WTC11 (cell line): Measurements from ENCODE around the gene USP27X. TPM values are rescaled to one million over a fixed set of nuclear protein-coding genes. Genes with fewer than 3 reads are reported as not detected.

Experiments used
- ATAC-seq: fragments of 200-7000 bp; cut with Tn5 transposase; 2 replicates; pipeline ENCODE4 v1.10.0; 2021; ENCODE audit warnings: mild to moderate bottlenecking, moderate library complexity
- CTCF ChIA-PET: fragments of 300-600 bp; sonication (Branson Sonifier 250); formaldehyde crosslinking; loops from one replicate; lab custom pipeline; 2021; ENCODE audit warnings: antibody characterized with exemption; lab: Charles Lee
- POLR2A ChIA-PET: fragments of 350-600 bp; sonication (Branson Sonifier 250); formaldehyde crosslinking; loops from one replicate; lab custom pipeline; 2021; ENCODE audit warnings: antibody characterized with exemption; lab: Charles Lee
- DNase-seq: peaks from one replicate; pipeline ENCODE4 v3.0.0; 2021; ENCODE audit warnings: low spot score
- H3K27ac Mint-ChIP-seq: 2 replicates; pipeline ENCODE4 v1.8.0; 2021; ENCODE audit warnings: mixed read lengths
- H3K27me3 Mint-ChIP-seq: 2 replicates; pipeline ENCODE4 v1.8.0; 2021; ENCODE audit warnings: low read depth, mild to moderate bottlenecking, moderate library complexity, mixed read lengths
- H3K36me3 Mint-ChIP-seq: 2 replicates; pipeline ENCODE4 v1.8.0; 2021; ENCODE audit warnings: mixed read lengths
- H3K4me1 Mint-ChIP-seq: 2 replicates; pipeline ENCODE4 v1.8.0; 2022; ENCODE audit warnings: mixed read lengths
- H3K4me3 Mint-ChIP-seq: 2 replicates; pipeline ENCODE4 v1.8.0; 2021; ENCODE audit warnings: mild to moderate bottlenecking, moderate library complexity, mixed read lengths
- H3K9me3 Mint-ChIP-seq: 2 replicates; pipeline ENCODE4 v1.8.0; 2021; ENCODE audit warnings: mixed read lengths
- AFF4 ChIP-seq: sonication (generic); formaldehyde crosslinking; IDR thresholded peaks from 2 replicates; pipeline ENCODE4 v1.8.1; 2023; ENCODE audit warnings: mild to moderate bottlenecking, missing genetic modification reagents, borderline replicate concordance
- GABPB1 ChIP-seq: sonication (generic); formaldehyde crosslinking; IDR thresholded peaks from 2 replicates; pipeline ENCODE4 v1.8.1; 2023; ENCODE audit warnings: mild to moderate bottlenecking, missing genetic modification reagents
- GTF2I ChIP-seq: fragments of 250-450 bp; sonication (Bioruptor Pico); conservative IDR thresholded peaks from 2 replicates; pipeline ENCODE4 v1.4.0; 2021; ENCODE audit warnings: mild to moderate bottlenecking
- MYBL2 ChIP-seq: sonication (generic); formaldehyde crosslinking; IDR thresholded peaks from 2 replicates; pipeline ENCODE4 v1.8.1; 2023; ENCODE audit warnings: mild to moderate bottlenecking, moderate library complexity, missing genetic modification reagents
- NFATC4 ChIP-seq: fragments of 250-450 bp; sonication (Bioruptor Pico); IDR thresholded peaks from 2 replicates; pipeline ENCODE4 v1.9.0; 2021; ENCODE audit warnings: mild to moderate bottlenecking
- RORB ChIP-seq: fragments of 250-450 bp; sonication (Bioruptor Pico); IDR thresholded peaks from 2 replicates; pipeline ENCODE4 v1.9.0; 2021; ENCODE audit warnings: mild to moderate bottlenecking
- TEAD1 ChIP-seq: sonication (generic); formaldehyde crosslinking; IDR thresholded peaks from 2 replicates; pipeline ENCODE4 v1.8.0; 2022; ENCODE audit warnings: mild to moderate bottlenecking, missing genetic modification reagents
- ZNF219 ChIP-seq: sonication (generic); formaldehyde crosslinking; IDR thresholded peaks from 2 replicates; pipeline ENCODE4 v1.8.0; 2023; ENCODE audit warnings: missing genetic modification reagents, mild to moderate bottlenecking, borderline replicate concordance
- ZNF425 ChIP-seq: fragments of 250-450 bp; sonication (Bioruptor Pico); conservative IDR thresholded peaks from 2 replicates; pipeline ENCODE4 v1.9.0; 2021; ENCODE audit warnings: mild to moderate bottlenecking
- ZNF512 ChIP-seq: sonication (generic); formaldehyde crosslinking; IDR thresholded peaks from 2 replicates; pipeline ENCODE4 v1.8.1; 2022; ENCODE audit warnings: missing genetic modification reagents, borderline replicate concordance
- ZNF532 ChIP-seq: fragments of 250-450 bp; sonication (Bioruptor Pico); IDR thresholded peaks from 2 replicates; pipeline ENCODE4 v1.9.0; 2021; ENCODE audit warnings: mild to moderate bottlenecking, borderline replicate concordance
- total RNA-seq: library from RNA; stranded (reverse); gene quantifications from 3 replicates; pipeline ENCODE4 v1.2.3, GENCODE V29; 2021
- TF ChIP-seq, protein P1 (sequence below): sonication (generic); formaldehyde crosslinking; IDR thresholded peaks from 2 replicates; pipeline ENCODE4 v1.8.1; 2022; ENCODE audit warnings: low read depth, mild to moderate bottlenecking, moderate library complexity, missing genetic modification reagents, borderline replicate concordance
- TF ChIP-seq, protein P2 (sequence below): sonication (generic); formaldehyde crosslinking; IDR thresholded peaks from 2 replicates; pipeline ENCODE4 v1.8.1; 2022; ENCODE audit warnings: mild to moderate bottlenecking, moderate library complexity, missing genetic modification reagents
- TF ChIP-seq, protein P3 (sequence below): fragments of 250-450 bp; sonication (Bioruptor Pico); IDR thresholded peaks from 2 replicates; pipeline ENCODE4 v2.1.2; 2022; ENCODE audit warnings: mild to moderate bottlenecking, moderate library complexity
- TF ChIP-seq, protein P4 (sequence below): sonication (generic); formaldehyde crosslinking; IDR thresholded peaks from 2 replicates; pipeline ENCODE4 v1.8.0; 2022; ENCODE audit warnings: mild to moderate bottlenecking, missing genetic modification reagents
- TF ChIP-seq, protein P5 (sequence below): sonication (generic); formaldehyde crosslinking; IDR thresholded peaks from 2 replicates; pipeline ENCODE4 v1.8.1; 2023; ENCODE audit warnings: mild to moderate bottlenecking, missing genetic modification reagents

USP27X gene
- total RNA-seq, 1 experiment from 2014 or later, result 5.1 TPM

- Mint-ChIP-seq H3K9me3 (peaks cover 19% of the 10 kb centered on the region), H3K27ac (no peak overlapping the region), H3K4me1 (peaks cover 8% of the 10 kb centered on the region; the same call in 1 of the 2 replicates)
- ChIA-PET CTCF (interaction anchor here (1.0 kb wide), 1 partner anchor 18 kb away, joined by 4 read pairs; the partner anchor contains the start of gene USP27X), POLR2A (no interaction called here)
- DNase-seq, result no peak
- no peak for TF ChIP-seq ZNF219
- TF ChIP-seq GABPB1 (CRISPR knock-in tag), result no peak
- TF ChIP-seq ZNF512 (CRISPR knock-in tag), result no peak
- no peak for TF ChIP-seq TEAD1 (CRISPR knock-in tag)
- no peak for TF ChIP-seq GTF2I
- TF ChIP-seq, protein P1, sequence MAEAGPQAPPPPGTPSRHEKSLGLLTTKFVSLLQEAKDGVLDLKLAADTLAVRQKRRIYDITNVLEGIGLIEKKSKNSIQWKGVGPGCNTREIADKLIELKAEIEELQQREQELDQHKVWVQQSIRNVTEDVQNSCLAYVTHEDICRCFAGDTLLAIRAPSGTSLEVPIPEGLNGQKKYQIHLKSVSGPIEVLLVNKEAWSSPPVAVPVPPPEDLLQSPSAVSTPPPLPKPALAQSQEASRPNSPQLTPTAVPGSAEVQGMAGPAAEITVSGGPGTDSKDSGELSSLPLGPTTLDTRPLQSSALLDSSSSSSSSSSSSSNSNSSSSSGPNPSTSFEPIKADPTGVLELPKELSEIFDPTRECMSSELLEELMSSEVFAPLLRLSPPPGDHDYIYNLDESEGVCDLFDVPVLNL, result no peak
- TF ChIP-seq, protein P2, sequence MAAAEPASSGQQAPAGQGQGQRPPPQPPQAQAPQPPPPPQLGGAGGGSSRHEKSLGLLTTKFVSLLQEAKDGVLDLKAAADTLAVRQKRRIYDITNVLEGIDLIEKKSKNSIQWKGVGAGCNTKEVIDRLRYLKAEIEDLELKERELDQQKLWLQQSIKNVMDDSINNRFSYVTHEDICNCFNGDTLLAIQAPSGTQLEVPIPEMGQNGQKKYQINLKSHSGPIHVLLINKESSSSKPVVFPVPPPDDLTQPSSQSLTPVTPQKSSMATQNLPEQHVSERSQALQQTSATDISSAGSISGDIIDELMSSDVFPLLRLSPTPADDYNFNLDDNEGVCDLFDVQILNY, result no peak
- TF ChIP-seq, protein P3, sequence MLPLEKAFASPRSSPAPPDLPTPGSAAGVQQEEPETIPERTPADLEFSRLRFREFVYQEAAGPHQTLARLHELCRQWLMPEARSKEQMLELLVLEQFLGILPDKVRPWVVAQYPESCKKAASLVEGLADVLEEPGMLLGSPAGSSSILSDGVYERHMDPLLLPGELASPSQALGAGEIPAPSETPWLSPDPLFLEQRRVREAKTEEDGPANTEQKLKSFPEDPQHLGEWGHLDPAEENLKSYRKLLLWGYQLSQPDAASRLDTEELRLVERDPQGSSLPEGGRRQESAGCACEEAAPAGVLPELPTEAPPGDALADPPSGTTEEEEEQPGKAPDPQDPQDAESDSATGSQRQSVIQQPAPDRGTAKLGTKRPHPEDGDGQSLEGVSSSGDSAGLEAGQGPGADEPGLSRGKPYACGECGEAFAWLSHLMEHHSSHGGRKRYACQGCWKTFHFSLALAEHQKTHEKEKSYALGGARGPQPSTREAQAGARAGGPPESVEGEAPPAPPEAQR (CRISPR knock-in tag), result no peak
- TF ChIP-seq, protein P4, sequence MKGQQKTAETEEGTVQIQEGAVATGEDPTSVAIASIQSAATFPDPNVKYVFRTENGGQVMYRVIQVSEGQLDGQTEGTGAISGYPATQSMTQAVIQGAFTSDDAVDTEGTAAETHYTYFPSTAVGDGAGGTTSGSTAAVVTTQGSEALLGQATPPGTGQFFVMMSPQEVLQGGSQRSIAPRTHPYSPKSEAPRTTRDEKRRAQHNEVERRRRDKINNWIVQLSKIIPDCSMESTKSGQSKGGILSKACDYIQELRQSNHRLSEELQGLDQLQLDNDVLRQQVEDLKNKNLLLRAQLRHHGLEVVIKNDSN (CRISPR knock-in tag), result no peak
- TF ChIP-seq AFF4 (CRISPR knock-in tag), result no peak
- TF ChIP-seq, all 79 proteins: peak for 0
- peaks cover 26% of the 10 kb centered on the region for H3K27me3 Mint-ChIP-seq
- no peak overlapping the region for H3K4me3 Mint-ChIP-seq
- ATAC-seq, result no peak
- H3K36me3 Mint-ChIP-seq, result peaks cover 11% of the 10 kb centered on the region
These were observed 17.7 kb downstream of the USP27X start for GRCh38 chrX:49896951-49897350.

- ChIA-PET CTCF (interaction anchor here (2.9 kb wide), 1 partner anchor 17 kb away, joined by 8 read pairs; no protein-coding TSS in a partner anchor), POLR2A (no interaction called here)
- TF ChIP-seq, protein P5, sequence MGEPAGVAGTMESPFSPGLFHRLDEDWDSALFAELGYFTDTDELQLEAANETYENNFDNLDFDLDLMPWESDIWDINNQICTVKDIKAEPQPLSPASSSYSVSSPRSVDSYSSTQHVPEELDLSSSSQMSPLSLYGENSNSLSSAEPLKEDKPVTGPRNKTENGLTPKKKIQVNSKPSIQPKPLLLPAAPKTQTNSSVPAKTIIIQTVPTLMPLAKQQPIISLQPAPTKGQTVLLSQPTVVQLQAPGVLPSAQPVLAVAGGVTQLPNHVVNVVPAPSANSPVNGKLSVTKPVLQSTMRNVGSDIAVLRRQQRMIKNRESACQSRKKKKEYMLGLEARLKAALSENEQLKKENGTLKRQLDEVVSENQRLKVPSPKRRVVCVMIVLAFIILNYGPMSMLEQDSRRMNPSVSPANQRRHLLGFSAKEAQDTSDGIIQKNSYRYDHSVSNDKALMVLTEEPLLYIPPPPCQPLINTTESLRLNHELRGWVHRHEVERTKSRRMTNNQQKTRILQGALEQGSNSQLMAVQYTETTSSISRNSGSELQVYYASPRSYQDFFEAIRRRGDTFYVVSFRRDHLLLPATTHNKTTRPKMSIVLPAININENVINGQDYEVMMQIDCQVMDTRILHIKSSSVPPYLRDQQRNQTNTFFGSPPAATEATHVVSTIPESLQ (CRISPR knock-in tag), result no peak
- no peak for TF ChIP-seq RORB (CRISPR knock-in tag)
- no peak for TF ChIP-seq MYBL2
- TF ChIP-seq ZNF532, result no peak
- TF ChIP-seq ZNF425, result no peak
- no peak for TF ChIP-seq NFATC4 (CRISPR knock-in tag)
These were observed 21.8 kb downstream of the USP27X start for GRCh38 chrX:49901048-49901447.

More at GRCh38 chrX:49901048-49901447, 21.8 kb downstream of the USP27X start:
- no peak for DNase-seq
- H3K27ac Mint-ChIP-seq, result no peak overlapping the region
- no peak overlapping the region for H3K4me3 Mint-ChIP-seq
- H3K4me1 Mint-ChIP-seq, result peaks cover 5% of the 10 kb centered on the region; the same call in 1 of the 2 replicates
- ATAC-seq, result no peak
- peaks cover 11% of the 10 kb centered on the region for H3K36me3 Mint-ChIP-seq
- H3K9me3 Mint-ChIP-seq, result peaks cover 22% of the 10 kb centered on the region
- H3K27me3 Mint-ChIP-seq, result peaks cover 27% of the 10 kb centered on the region
